Endothelial cell of umbilical vein (primary cell): ENCODE results near the gene CEP55.

Experiments used
- EZH2 ChIP-seq: IDR thresholded peaks from 2 replicates; pipeline ENCODE4 v1.6.1; 2012; ENCODE audit warnings: borderline replicate concordance, low read depth, mild to moderate bottlenecking, moderate library complexity, low read length, inconsistent platforms; ENCODE audit not compliant: severe bottlenecking
- FOS ChIP-seq: IDR thresholded peaks from 2 replicates; pipeline ENCODE4 v1.6.1; 2011; ENCODE audit warnings: mild to moderate bottlenecking, low read length, moderate library complexity, borderline replicate concordance; ENCODE audit not compliant: insufficient read depth
- GATA2 ChIP-seq: IDR thresholded peaks from 2 replicates; pipeline ENCODE4 v1.7.0; 2011; ENCODE audit warnings: low read depth, mild to moderate bottlenecking, moderate library complexity, mixed read lengths, low read length; ENCODE audit not compliant: insufficient read length, insufficient read depth
- JUN ChIP-seq: IDR thresholded peaks from 2 replicates; pipeline ENCODE4 v1.6.1; 2011; ENCODE audit warnings: borderline replicate concordance, low read depth; ENCODE audit not compliant: insufficient read length, insufficient read depth
- MYC ChIP-seq: IDR thresholded peaks from one replicate; pipeline ENCODE4 v1.6.1; 2011; ENCODE audit warnings: mild to moderate bottlenecking, low read depth, low read length
- POLR2A ChIP-seq: IDR thresholded peaks from 2 replicates; pipeline ENCODE4 v1.6.1; 2012; ENCODE audit warnings: low read depth, mild to moderate bottlenecking, control low read depth, low read length
- POLR2AphosphoS5 ChIP-seq: IDR thresholded peaks from 2 replicates; pipeline ENCODE4 v1.6.1; 2012; ENCODE audit warnings: low read depth, mild to moderate bottlenecking, control low read depth, low read length, moderate library complexity; ENCODE audit not compliant: insufficient read depth
- TF ChIP-seq, protein P1 (sequence below), 2 donors: IDR thresholded peaks; 1 replicate in 1 of 2; 2 replicates in 1 of 2; pipeline ENCODE4 v1.5.1; 2011; ENCODE audit warnings: low read length in 2 of 2, mild to moderate bottlenecking in 2 of 2, moderate library complexity in 2 of 2, control low read depth in 1 of 2, inconsistent platforms in 1 of 2, low read depth in 1 of 2; ENCODE audit not compliant: insufficient read depth in 1 of 2; ENCODE audit errors: extremely low read depth in 1 of 2
- TF ChIP-seq, protein P2 (sequence below): IDR thresholded peaks from 2 replicates; pipeline ENCODE4 v1.6.1; 2011; ENCODE audit not compliant: insufficient read depth, insufficient read length

DNA sequence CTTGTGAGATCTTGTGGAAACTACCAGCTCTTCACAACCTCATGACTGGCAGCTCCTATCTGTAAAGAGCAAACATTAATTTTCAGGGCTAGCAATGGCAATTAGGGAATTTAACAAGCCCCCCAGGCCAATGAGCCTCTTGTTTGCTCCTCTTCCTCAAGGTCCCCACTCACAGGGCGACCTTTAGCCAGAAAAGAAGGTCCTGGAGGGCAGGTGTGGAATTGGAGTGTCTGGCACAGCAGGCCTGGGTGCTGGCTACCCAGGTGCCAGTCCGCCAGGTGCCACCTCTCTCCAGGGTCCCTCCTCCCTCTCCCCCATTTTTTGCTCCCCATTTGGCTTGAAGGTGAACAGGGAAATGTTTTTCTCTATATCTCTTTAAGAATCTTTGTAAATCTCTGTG, 1.9 kb upstream of the CEP55 start:
- TF ChIP-seq POLR2A: no peak
- TF ChIP-seq, protein P1, sequence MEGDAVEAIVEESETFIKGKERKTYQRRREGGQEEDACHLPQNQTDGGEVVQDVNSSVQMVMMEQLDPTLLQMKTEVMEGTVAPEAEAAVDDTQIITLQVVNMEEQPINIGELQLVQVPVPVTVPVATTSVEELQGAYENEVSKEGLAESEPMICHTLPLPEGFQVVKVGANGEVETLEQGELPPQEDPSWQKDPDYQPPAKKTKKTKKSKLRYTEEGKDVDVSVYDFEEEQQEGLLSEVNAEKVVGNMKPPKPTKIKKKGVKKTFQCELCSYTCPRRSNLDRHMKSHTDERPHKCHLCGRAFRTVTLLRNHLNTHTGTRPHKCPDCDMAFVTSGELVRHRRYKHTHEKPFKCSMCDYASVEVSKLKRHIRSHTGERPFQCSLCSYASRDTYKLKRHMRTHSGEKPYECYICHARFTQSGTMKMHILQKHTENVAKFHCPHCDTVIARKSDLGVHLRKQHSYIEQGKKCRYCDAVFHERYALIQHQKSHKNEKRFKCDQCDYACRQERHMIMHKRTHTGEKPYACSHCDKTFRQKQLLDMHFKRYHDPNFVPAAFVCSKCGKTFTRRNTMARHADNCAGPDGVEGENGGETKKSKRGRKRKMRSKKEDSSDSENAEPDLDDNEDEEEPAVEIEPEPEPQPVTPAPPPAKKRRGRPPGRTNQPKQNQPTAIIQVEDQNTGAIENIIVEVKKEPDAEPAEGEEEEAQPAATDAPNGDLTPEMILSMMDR (IDR thresholded peaks at IDR 0.05; ENCODE audit: extremely low read depth in 1 of 2, insufficient read depth in 1 of 2, low read depth in 1 of 2, low read length in 2 of 2): no peak
- no peak for TF ChIP-seq JUN
- TF ChIP-seq, protein P2, sequence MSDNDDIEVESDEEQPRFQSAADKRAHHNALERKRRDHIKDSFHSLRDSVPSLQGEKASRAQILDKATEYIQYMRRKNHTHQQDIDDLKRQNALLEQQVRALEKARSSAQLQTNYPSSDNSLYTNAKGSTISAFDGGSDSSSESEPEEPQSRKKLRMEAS: no peak
- TF ChIP-seq EZH2: no peak
- TF ChIP-seq MYC: no peak
- TF ChIP-seq GATA2: no peak
- TF ChIP-seq FOS: no peak
- no peak for TF ChIP-seq POLR2AphosphoS5
